HepG2 (cell line): Measurements from ENCODE around the gene ZBTB32. TPM values are rescaled to one million over a fixed set of nuclear protein-coding genes. Genes with fewer than 3 reads are reported as not detected.

Experiments
- ATAC-seq: fragments of 200-7000 bp; cut with Tn5 transposase; 3 replicates; pipeline ENCODE4 v1.9.1; 2020; ENCODE audit warnings: mild to moderate bottlenecking, moderate library complexity
- BruUV-seq: library from RNA; stranded (reverse); fragments of 400-500 nt; replicated peaks from 2 replicates; lab custom pipeline; 2021; lab: Mats Ljungman, UMichigan
- CTCF ChIA-PET: fragments of 300-600 bp; formaldehyde crosslinking; extraction: SDS; loops from one replicate; lab custom pipeline; 2021; ENCODE audit warnings: low total read pairs, inconsistent platforms, low intra/inter-chr PET ratio; lab: Yijun Ruan, JAX
- POLR2A ChIA-PET: fragments of 350-600 bp; sonication (Branson Sonifier 250); formaldehyde crosslinking; loops from one replicate; lab custom pipeline; 2020; ENCODE audit warnings: antibody characterized with exemption, inconsistent platforms; lab: Yijun Ruan, JAX
- DNase-seq: peaks from one replicate; pipeline ENCODE4 v3.0.0-alpha.2; 2015; ENCODE audit warnings: low spot score
- FAIRE-seq: peaks from 3 replicates; lab custom pipeline; 2011; peaks lifted over from hg19 to GRCh38; lab: Jason Lieb, UNC
- H2AFZ ChIP-seq: one replicate; pipeline ENCODE4 v1.6.1; 2011; ENCODE audit warnings: low read length, inconsistent platforms
- H3K27ac ChIP-seq: fragments of 300-600 bp; 3 replicates; pipeline ENCODE4 v1.8.0; 2011; ENCODE audit warnings: mixed run types, mild to moderate bottlenecking, mixed read lengths, low read length, inconsistent platforms; ENCODE audit not compliant: insufficient read depth; ENCODE audit errors: extremely low read length
- H3K27me3 ChIP-seq, 2 experiments: fragments of 200-600 bp in 1 of 2; 2 replicates in 1 of 2; 3 replicates in 1 of 2; pipeline versions ENCODE4 v1.6.0 to v1.8.0; 2011; ENCODE audit warnings: low read length in 2 of 2, mild to moderate bottlenecking in 2 of 2, moderate library complexity in 2 of 2, inconsistent platforms in 1 of 2; ENCODE audit not compliant: insufficient read depth in 2 of 2, control insufficient read depth in 1 of 2
- H3K36me3 ChIP-seq, 2 experiments: fragments of 200-600 bp in 1 of 2; replicated peaks in 1 of 2; 2 replicates in 1 of 2; 3 replicates in 1 of 2; pipeline versions ENCODE4 v1.5.1 to v1.8.0; 2011; ENCODE audit warnings: low read length in 2 of 2, inconsistent platforms in 1 of 2; ENCODE audit not compliant: insufficient read depth in 2 of 2, control insufficient read depth in 1 of 2
- H3K4me1 ChIP-seq: 2 replicates; pipeline ENCODE4 v1.5.1; 2012; ENCODE audit warnings: low read length, inconsistent platforms; ENCODE audit not compliant: insufficient read depth
- H3K4me2 ChIP-seq: 2 replicates; pipeline ENCODE4 v1.6.0; 2011; ENCODE audit warnings: low read depth, low read length, inconsistent platforms
- H3K4me3 ChIP-seq, 3 experiments: fragments of 200-600 bp in 1 of 3; sonication (generic), shearing (Covaris generic) in 1 of 3; replicated peaks in 1 of 3; 2 replicates each; pipeline ENCODE4 v1.5.1; 2011 to 2016; ENCODE audit warnings: low read length in 3 of 3, inconsistent platforms in 2 of 3, low read depth in 2 of 3, mild to moderate bottlenecking in 2 of 3, control low read depth in 1 of 3, mixed read lengths in 1 of 3; ENCODE audit not compliant: insufficient read depth in 1 of 3
- H3K79me2 ChIP-seq: one replicate; pipeline ENCODE4 v1.6.1; 2011; ENCODE audit warnings: low read length, inconsistent platforms; ENCODE audit not compliant: insufficient read depth
- H3K9ac ChIP-seq: 2 replicates; pipeline ENCODE4 v1.6.0; 2011; ENCODE audit warnings: mild to moderate bottlenecking, low read depth, low read length, inconsistent platforms; ENCODE audit not compliant: insufficient read depth
- H3K9me3 ChIP-seq: 2 replicates; pipeline ENCODE4 v1.5.1; 2012; ENCODE audit warnings: mild to moderate bottlenecking, low read length
- H4K20me1 ChIP-seq: 2 replicates; pipeline ENCODE4 v1.6.0; 2011; ENCODE audit warnings: inconsistent platforms, mild to moderate bottlenecking, low read length, moderate library complexity; ENCODE audit not compliant: insufficient read depth
- AGO1 ChIP-seq: fragments of 200-400 bp; formaldehyde crosslinking; IDR thresholded peaks from 2 replicates; pipeline ENCODE4 v1.6.1; 2017; ENCODE audit warnings: mild to moderate bottlenecking, low read depth, low read length, moderate library complexity; ENCODE audit not compliant: poor library complexity, severe bottlenecking
- AGO2 ChIP-seq: fragments of 200-400 bp; formaldehyde crosslinking; optimal IDR thresholded peaks from 2 replicates; pipeline ENCODE3; 2017; ENCODE audit warnings: mild to moderate bottlenecking, low read depth, low read length, moderate library complexity
- CREM ChIP-seq, 2 experiments: sonication (generic) in 1 of 2; formaldehyde crosslinking in 1 of 2; IDR thresholded peaks; 2 replicates each; pipeline versions ENCODE4 v1.4.0 to v1.6.1; 2016 to 2020; ENCODE audit warnings: antibody characterized with exemption in 1 of 2, mild to moderate bottlenecking in 1 of 2, missing genetic modification reagents in 1 of 2
- HNRNPH1 ChIP-seq: fragments of 200-400 bp; formaldehyde crosslinking; optimal IDR thresholded peaks from 2 replicates; pipeline ENCODE3; 2017; ENCODE audit warnings: mild to moderate bottlenecking, low read depth, low read length
- KAT2B ChIP-seq: fragments of 150-350 bp; IDR thresholded peaks from 2 replicates; pipeline ENCODE4 v1.6.1; 2014; ENCODE audit warnings: low read depth, low read length, borderline replicate concordance
- KLF13 ChIP-seq: sonication (generic); formaldehyde crosslinking; IDR thresholded peaks from 2 replicates; pipeline ENCODE4 v1.4.0; 2020; ENCODE audit warnings: mild to moderate bottlenecking, missing genetic modification reagents
- NFE2L2 ChIP-seq: fragments of 150-350 bp; IDR thresholded peaks from 2 replicates; pipeline ENCODE4 v1.6.1; 2014; ENCODE audit warnings: low read length
- PBX2 ChIP-seq: IDR thresholded peaks from 2 replicates; pipeline ENCODE4 v1.6.1; 2016; ENCODE audit warnings: control low read depth
- RBFOX2 ChIP-seq: fragments of 200-400 bp; formaldehyde crosslinking; IDR thresholded peaks from 2 replicates; pipeline ENCODE4 v1.6.1; 2017; ENCODE audit warnings: low read depth, mild to moderate bottlenecking, low read length
- ZBTB33 ChIP-seq: sonication (generic); formaldehyde crosslinking; IDR thresholded peaks from 2 replicates; pipeline ENCODE4 v1.4.0; 2020; ENCODE audit warnings: missing genetic modification reagents
- ZNF230 ChIP-seq: sonication (generic); formaldehyde crosslinking; IDR thresholded peaks from 2 replicates; pipeline ENCODE4 v1.4.0; 2020; ENCODE audit warnings: mild to moderate bottlenecking, missing genetic modification reagents
- WGBS: methylation state at CpG from one replicate; pipeline ENCODE4 v1.1.6; 2017; ENCODE audit warnings: low lambda C conversion rate; 5-methylcytosine and 5-hydroxymethylcytosine counted together
- in situ Hi-C: cut with HindIII; loops from 2 replicates; pipeline ENCODE4 v1.10.0; 2017; ENCODE audit warnings: low pct_unique_long_range_greater_than_20kb; ENCODE audit not compliant: extremely low pct_ligation_motif_present
- intact Hi-C: fragments of 100-400 bp; cut with micrococcal nuclease; formaldehyde crosslinking; loops from one replicate; pipeline ENCODE4 v1.10.0; 2022; ENCODE audit not compliant: unreplicated experiment
- polyA plus RNA-seq, 8 experiments: library from polyadenylated mRNA; depleted of rRNA in 3 of 8; stranded (reverse) in 7 of 8; unstranded in 1 of 8; fragments of >200 nt; fragmentation: Illumina TruSeq in 4 of 8; extraction: Trizol in 4 of 8; gene quantifications; 2 replicates each; pipeline versions ENCODE4 v1.2.1 to v1.2.3, GENCODE V29; 2011 to 2016; ENCODE audit warnings: low read depth in 4 of 8, missing spikeins in 1 of 8, mixed read lengths in 1 of 8; ENCODE audit not compliant: insufficient read depth in 1 of 8
- total RNA-seq, 5 experiments: library from RNA; depleted of rRNA; stranded (reverse); fragments of >200 nt; fragmentation: Illumina TruSeq; extraction: Trizol; gene quantifications; 2 replicates each; pipeline ENCODE4 v1.2.3, GENCODE V29; 2016; ENCODE audit warnings: low read depth in 1 of 5
- TF ChIP-seq, protein P1 (sequence below): sonication (generic); IDR thresholded peaks from 2 replicates; pipeline ENCODE4 v1.6.1; 2016; ENCODE audit warnings: low read depth, borderline replicate concordance
- TF ChIP-seq, protein P2 (sequence below): sonication (generic); formaldehyde crosslinking; conservative IDR thresholded peaks from 2 replicates; pipeline ENCODE4 v1.8.1; 2023; ENCODE audit warnings: missing genetic modification reagents

ZBTB32 gene
- total and polyA plus RNA-seq, 2 of the 13 experiments (the other 11 are each of a cell fraction or from before 2014, with no cell fraction given) = not detected

GRCh38 chr19:35722461-35722860 lies 18.1 kb downstream of the ZBTB32 start:
- Histone ChIP-seq H3K9me3 (no peaks in the 10 kb centered on the region), H3K79me2 (peaks cover 21% of the 10 kb centered on the region), H3K36me3 (peaks cover 43 to 67% of the 10 kb centered on the region in 2 experiments), H3K4me1 (peaks cover 10% of the 10 kb centered on the region), H3K27ac (no peak overlapping the region), H3K9ac (no peak overlapping the region), H4K20me1 (peaks cover 8% of the 10 kb centered on the region), H3K27me3 (no peaks in the 10 kb centered on the region), H3K4me3 (no peak overlapping the region), H2AFZ (no peak overlapping the region), H3K4me2 (no peak overlapping the region)
- intact Hi-C loops (no loop called here), in situ Hi-C loops (no loop called here)
- no peak for FAIRE-seq
- WGBS = over 99% methylated on average over 14 of the region's 14 CpGs
- no peak for ATAC-seq
- CTCF ChIA-PET = no interaction called here
- no peak for DNase-seq
- BruUV-seq = no TSS peak
- POLR2A ChIA-PET = interaction anchor here (4.6 kb wide), 1 partner anchor 17 kb away, joined by 69 read pairs; no protein-coding TSS in a partner anchor
- TF ChIP-seq PBX2 (CRISPR knock-in tag) (no peak), KAT2B (no peak), ZBTB33 (CRISPR knock-in tag) (no peak), AGO2 (peak; percentile 47), ZNF230 (no peak), AGO1 (no peak), KLF13 (CRISPR knock-in tag) (no peak), NFE2L2 (no peak), HNRNPH1 (no peak), CREM (IDR thresholded peaks at IDR 0.05) (no peak), CREM (CRISPR knock-in tag; IDR thresholded peaks at IDR 0.05) (no peak), RBFOX2 (peak; percentile 41)
- TF ChIP-seq, protein P1, sequence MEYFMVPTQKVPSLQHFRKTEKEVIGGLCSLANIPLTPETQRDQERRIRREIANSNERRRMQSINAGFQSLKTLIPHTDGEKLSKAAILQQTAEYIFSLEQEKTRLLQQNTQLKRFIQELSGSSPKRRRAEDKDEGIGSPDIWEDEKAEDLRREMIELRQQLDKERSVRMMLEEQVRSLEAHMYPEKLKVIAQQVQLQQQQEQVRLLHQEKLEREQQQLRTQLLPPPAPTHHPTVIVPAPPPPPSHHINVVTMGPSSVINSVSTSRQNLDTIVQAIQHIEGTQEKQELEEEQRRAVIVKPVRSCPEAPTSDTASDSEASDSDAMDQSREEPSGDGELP = no peak
- TF ChIP-seq, protein P2, sequence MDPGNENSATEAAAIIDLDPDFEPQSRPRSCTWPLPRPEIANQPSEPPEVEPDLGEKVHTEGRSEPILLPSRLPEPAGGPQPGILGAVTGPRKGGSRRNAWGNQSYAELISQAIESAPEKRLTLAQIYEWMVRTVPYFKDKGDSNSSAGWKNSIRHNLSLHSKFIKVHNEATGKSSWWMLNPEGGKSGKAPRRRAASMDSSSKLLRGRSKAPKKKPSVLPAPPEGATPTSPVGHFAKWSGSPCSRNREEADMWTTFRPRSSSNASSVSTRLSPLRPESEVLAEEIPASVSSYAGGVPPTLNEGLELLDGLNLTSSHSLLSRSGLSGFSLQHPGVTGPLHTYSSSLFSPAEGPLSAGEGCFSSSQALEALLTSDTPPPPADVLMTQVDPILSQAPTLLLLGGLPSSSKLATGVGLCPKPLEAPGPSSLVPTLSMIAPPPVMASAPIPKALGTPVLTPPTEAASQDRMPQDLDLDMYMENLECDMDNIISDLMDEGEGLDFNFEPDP (CRISPR knock-in tag) = no peak
